K562 (cell line): ENCODE results near the gene ZDHHC20. TPM values are rescaled to one million over a fixed set of nuclear protein-coding genes. Genes with fewer than 3 reads are reported as not detected.

Experiments
- ATAC-seq: fragments of 200-7000 bp; cut with Tn5 transposase; 3 replicates; pipeline ENCODE4 v1.9.1; 2020; ENCODE audit warnings: moderate library complexity
- BruUV-seq: library from RNA; stranded (reverse); fragments of 400-500 nt; replicated peaks from 2 replicates; lab custom pipeline; 2021; lab: Mats Ljungman, UMichigan
- CTCF ChIA-PET: fragments of 300-600 bp; formaldehyde crosslinking; extraction: SDS; loops from one replicate; lab custom pipeline; 2021; ENCODE audit warnings: low intra/inter-chr PET ratio; lab: Yijun Ruan, JAX
- POLR2A ChIA-PET: fragments of 300-600, 350-650 bp; sonication (Branson Sonifier 250); formaldehyde crosslinking; extraction: SDS; loops from one replicate; lab custom pipeline; 2021; ENCODE audit warnings: antibody characterized with exemption, inconsistent platforms; lab: Yijun Ruan, JAX
- DNase-seq, 4 experiments: peaks; one replicate each; pipeline versions ENCODE4 v3.0.0 to v3.0.0-alpha.2; 2011 to 2018; ENCODE audit warnings: low spot score in 3 of 4, mixed read lengths in 3 of 4; ENCODE audit errors: extremely low read depth in 1 of 4
- FAIRE-seq: peaks from 2 replicates; lab custom pipeline; 2011; peaks lifted over from hg19 to GRCh38; lab: Jason Lieb, UNC
- H2AFZ ChIP-seq: 2 replicates; pipeline ENCODE4 v1.6.0; 2011; ENCODE audit warnings: low read depth, low read length, control low read depth, inconsistent platforms
- H3K27ac ChIP-seq: fragments of 200-600 bp; 3 replicates; pipeline ENCODE4 v1.8.0; 2011; ENCODE audit warnings: low read depth, mild to moderate bottlenecking, control low read depth, inconsistent platforms, low read length, moderate library complexity, mixed read lengths; ENCODE audit errors: extremely low read depth
- H3K27me3 ChIP-seq, 2 experiments: fragments of 300-600 bp in 1 of 2; 2 replicates in 1 of 2; 3 replicates in 1 of 2; pipeline versions ENCODE4 v1.6.0 to v1.8.0; 2011; ENCODE audit warnings: inconsistent platforms in 2 of 2, low read length in 2 of 2, mild to moderate bottlenecking in 1 of 2, mixed read lengths in 1 of 2, moderate library complexity in 1 of 2; ENCODE audit not compliant: control insufficient read depth in 2 of 2, insufficient read depth in 2 of 2
- H3K36me3 ChIP-seq: fragments of 300-600 bp; 3 replicates; pipeline ENCODE4 v1.8.0; 2011; ENCODE audit warnings: mild to moderate bottlenecking, low read length, inconsistent platforms; ENCODE audit not compliant: control insufficient read depth, insufficient read depth
- H3K4me1 ChIP-seq, 2 experiments: fragments of 200-600 bp in 1 of 2; replicated peaks in 1 of 2; 2 replicates in 1 of 2; 3 replicates in 1 of 2; pipeline versions ENCODE4 v1.5.1 to v1.8.0; 2011; ENCODE audit warnings: inconsistent platforms in 2 of 2, low read length in 2 of 2, mild to moderate bottlenecking in 1 of 2, mixed read lengths in 1 of 2, moderate library complexity in 1 of 2; ENCODE audit not compliant: control insufficient read depth in 2 of 2, insufficient read depth in 2 of 2
- H3K4me2 ChIP-seq: 2 replicates; pipeline ENCODE4 v1.6.1; 2011; ENCODE audit warnings: low read length, control low read depth, inconsistent platforms, mixed read lengths; ENCODE audit not compliant: insufficient read depth
- H3K4me3 ChIP-seq: fragments of 200-600 bp; sonication (generic), shearing (Covaris generic); 2 replicates; pipeline ENCODE4 v1.5.1; 2016; ENCODE audit warnings: control low read depth, inconsistent platforms
- H3K79me2 ChIP-seq: fragments of 200-600 bp; 3 replicates; pipeline ENCODE4 v1.8.0; 2011; ENCODE audit warnings: low read length, inconsistent platforms; ENCODE audit not compliant: control insufficient read depth, insufficient read depth
- H3K9ac ChIP-seq, 2 experiments: 2 replicates each; pipeline versions ENCODE4 v1.6.0 to v1.6.1; 2011; ENCODE audit warnings: low read depth in 2 of 2, low read length in 2 of 2, control low read depth in 1 of 2, inconsistent platforms in 1 of 2, mild to moderate bottlenecking in 1 of 2, mixed read lengths in 1 of 2; ENCODE audit not compliant: insufficient read depth in 1 of 2
- H3K9me1 ChIP-seq: one replicate; pipeline ENCODE4 v1.6.0; 2011; ENCODE audit warnings: inconsistent platforms, mild to moderate bottlenecking, low read length, moderate library complexity; ENCODE audit not compliant: control insufficient read depth, insufficient read depth
- H3K9me3 ChIP-seq: replicated peaks from 2 replicates; pipeline ENCODE4 v1.5.1; 2011; ENCODE audit warnings: low read depth, low read length, inconsistent platforms; ENCODE audit not compliant: control insufficient read depth, insufficient read depth
- H4K20me1 ChIP-seq: replicated peaks from 2 replicates; pipeline ENCODE4 v1.6.1; 2011; ENCODE audit warnings: low read length, inconsistent platforms, mixed read lengths; ENCODE audit not compliant: control insufficient read depth, insufficient read depth
- FOXJ3 ChIP-seq: sonication (generic); formaldehyde crosslinking; IDR thresholded peaks from 2 replicates; pipeline ENCODE4 v1.4.0; 2020; ENCODE audit warnings: mild to moderate bottlenecking, missing genetic modification reagents
- HDAC2 ChIP-seq: fragments of 450-650 bp; IDR thresholded peaks from 2 replicates; pipeline ENCODE4 v1.6.1; 2016; ENCODE audit warnings: mild to moderate bottlenecking
- MLLT1 ChIP-seq, 2 experiments: fragments of 450-650 bp; IDR thresholded peaks; 2 replicates each; pipeline ENCODE4 v1.6.1; 2016
- NFIX ChIP-seq: fragments of 250-450 bp; sonication (Bioruptor Pico); IDR thresholded peaks from 2 replicates; pipeline ENCODE4 v1.4.0; 2020; ENCODE audit warnings: low read depth, mild to moderate bottlenecking, moderate library complexity
- NUFIP1 ChIP-seq: fragments of 450-650 bp; IDR thresholded peaks from 2 replicates; pipeline ENCODE4 v1.6.1; 2018; ENCODE audit not compliant: partially characterized antibody
- PHF21A ChIP-seq: fragments of 450-650 bp; IDR thresholded peaks from 2 replicates; pipeline ENCODE4 v1.6.1; 2017; ENCODE audit warnings: low read depth, borderline replicate concordance
- POLR2AphosphoS2 ChIP-seq: IDR thresholded peaks from 2 replicates; pipeline ENCODE4 v1.6.1; 2012; ENCODE audit warnings: low read length, improper control_type of control experiment
- STAT5A ChIP-seq: IDR thresholded peaks from 2 replicates; pipeline ENCODE4 v1.6.1; 2012; ENCODE audit warnings: low read length, inconsistent platforms, borderline replicate concordance
- TSC22D4 ChIP-seq: fragments of 450-650 bp; IDR thresholded peaks from 2 replicates; pipeline ENCODE4 v1.6.1; 2016; ENCODE audit warnings: missing genetic modification characterization, missing biosample characterization, control low read depth
- WGBS: fragments of 100-300 bp; shearing (Covaris generic); methylation state at CpG from one replicate; pipeline ENCODE4 v1.1.6; 2016; ENCODE audit warnings: low coverage, mixed read lengths; ENCODE audit not compliant: insufficient coverage; ENCODE audit errors: missing lambda C conversion rate; 5-methylcytosine and 5-hydroxymethylcytosine counted together
- in situ Hi-C: fragments of 300-500 bp; cut with MboI; formaldehyde crosslinking; loops from 4 replicates; pipeline ENCODE4 v1.15.0; 2018; ENCODE audit warnings: inconsistent platforms, mixed read lengths
- intact Hi-C: fragments of 100-400 bp; cut with micrococcal nuclease; formaldehyde crosslinking; loops from 2 replicates; pipeline ENCODE4 v1.14.2; 2022
- polyA plus RNA-seq, 8 experiments: library from polyadenylated mRNA; depleted of rRNA in 4 of 8; stranded (reverse) in 5 of 8; unstranded in 3 of 8; fragments of >200 nt; fragmentation: Nextera tagmentation in 2 of 8; fragmentation: Illumina TruSeq in 1 of 8; extraction: Ambion mirVana in 2 of 8; extraction: Trizol in 1 of 8; gene quantifications; 2 replicates each; pipeline versions ENCODE4 v1.2.1 to v1.2.3, GENCODE V29; 2011 to 2014; ENCODE audit warnings: inconsistent platforms in 1 of 8, missing spikeins in 1 of 8
- total RNA-seq, 7 experiments: library from RNA; depleted of rRNA in 6 of 7; stranded (reverse); fragments of >200 nt in 6 of 7; fragmentation: Illumina TruSeq in 2 of 7; extraction: Trizol in 2 of 7; gene quantifications; 2 replicates each; pipeline versions ENCODE4 v1.2.1 to v1.2.3, GENCODE V29; 2011 to 2021; ENCODE audit warnings: low replicate concordance in 1 of 7
- TF ChIP-seq, protein P1 (sequence below), 2 experiments: fragments of 450-650 bp in 1 of 2; IDR thresholded peaks; 2 replicates each; pipeline ENCODE4 v1.6.1; 2011 to 2017; ENCODE audit warnings: low read depth in 2 of 2, antibody characterized with exemption in 1 of 2, borderline replicate concordance in 1 of 2, low read length in 1 of 2, mild to moderate bottlenecking in 1 of 2, mixed read lengths in 1 of 2; ENCODE audit not compliant: control insufficient read depth in 1 of 2
- TF ChIP-seq, protein P2 (sequence below): fragments of 250-450 bp; sonication (Bioruptor Pico); IDR thresholded peaks from 2 replicates; pipeline ENCODE4 v1.5.0; 2021

The ZDHHC20 gene
- total and polyA plus RNA-seq, 9 of the 15 experiments (the other 6 are each of a cell fraction or from before 2014, with no cell fraction given) = 2.7 to 20.9 (median 15.8) TPM

DNA sequence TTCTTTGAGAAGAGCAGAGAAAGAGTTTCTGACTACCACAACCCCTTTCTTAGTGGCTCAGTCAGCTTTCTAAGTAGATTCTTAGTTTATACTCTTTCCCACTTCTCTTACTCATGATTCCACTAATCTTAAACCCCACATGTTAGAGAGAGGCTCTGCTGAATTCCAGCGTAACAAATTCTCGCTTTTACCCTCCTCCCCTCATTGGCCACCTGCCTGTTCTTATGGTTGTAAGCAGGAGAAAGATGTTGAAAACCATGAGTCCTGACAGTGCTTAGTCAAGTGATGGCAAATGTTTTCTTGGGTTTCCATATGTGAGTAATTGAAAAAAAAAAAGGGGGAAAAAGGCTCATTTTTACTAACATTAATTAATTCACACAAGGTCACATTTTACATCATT is 125.9 kb downstream of the ZDHHC20 start:
- no peak overlapping the region for H3K4me2 ChIP-seq
- TF ChIP-seq POLR2AphosphoS2 (no peak), TSC22D4 (tag) (no peak), FOXJ3 (no peak), MLLT1 (IDR thresholded peaks at IDR 0.05) (no peak), STAT5A (no peak), NFIX (CRISPR knock-in tag) (no peak), HDAC2 (no peak), NUFIP1 (no peak), PHF21A (no peak)
- TF ChIP-seq, protein P1, sequence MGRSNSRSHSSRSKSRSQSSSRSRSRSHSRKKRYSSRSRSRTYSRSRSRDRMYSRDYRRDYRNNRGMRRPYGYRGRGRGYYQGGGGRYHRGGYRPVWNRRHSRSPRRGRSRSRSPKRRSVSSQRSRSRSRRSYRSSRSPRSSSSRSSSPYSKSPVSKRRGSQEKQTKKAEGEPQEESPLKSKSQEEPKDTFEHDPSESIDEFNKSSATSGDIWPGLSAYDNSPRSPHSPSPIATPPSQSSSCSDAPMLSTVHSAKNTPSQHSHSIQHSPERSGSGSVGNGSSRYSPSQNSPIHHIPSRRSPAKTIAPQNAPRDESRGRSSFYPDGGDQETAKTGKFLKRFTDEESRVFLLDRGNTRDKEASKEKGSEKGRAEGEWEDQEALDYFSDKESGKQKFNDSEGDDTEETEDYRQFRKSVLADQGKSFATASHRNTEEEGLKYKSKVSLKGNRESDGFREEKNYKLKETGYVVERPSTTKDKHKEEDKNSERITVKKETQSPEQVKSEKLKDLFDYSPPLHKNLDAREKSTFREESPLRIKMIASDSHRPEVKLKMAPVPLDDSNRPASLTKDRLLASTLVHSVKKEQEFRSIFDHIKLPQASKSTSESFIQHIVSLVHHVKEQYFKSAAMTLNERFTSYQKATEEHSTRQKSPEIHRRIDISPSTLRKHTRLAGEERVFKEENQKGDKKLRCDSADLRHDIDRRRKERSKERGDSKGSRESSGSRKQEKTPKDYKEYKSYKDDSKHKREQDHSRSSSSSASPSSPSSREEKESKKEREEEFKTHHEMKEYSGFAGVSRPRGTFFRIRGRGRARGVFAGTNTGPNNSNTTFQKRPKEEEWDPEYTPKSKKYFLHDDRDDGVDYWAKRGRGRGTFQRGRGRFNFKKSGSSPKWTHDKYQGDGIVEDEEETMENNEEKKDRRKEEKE (IDR thresholded peaks at IDR 0.05; ENCODE audit: borderline replicate concordance in 1 of 2, control insufficient read depth in 1 of 2, low read depth in 2 of 2, low read length in 1 of 2) = no peak
- TF ChIP-seq, protein P2, sequence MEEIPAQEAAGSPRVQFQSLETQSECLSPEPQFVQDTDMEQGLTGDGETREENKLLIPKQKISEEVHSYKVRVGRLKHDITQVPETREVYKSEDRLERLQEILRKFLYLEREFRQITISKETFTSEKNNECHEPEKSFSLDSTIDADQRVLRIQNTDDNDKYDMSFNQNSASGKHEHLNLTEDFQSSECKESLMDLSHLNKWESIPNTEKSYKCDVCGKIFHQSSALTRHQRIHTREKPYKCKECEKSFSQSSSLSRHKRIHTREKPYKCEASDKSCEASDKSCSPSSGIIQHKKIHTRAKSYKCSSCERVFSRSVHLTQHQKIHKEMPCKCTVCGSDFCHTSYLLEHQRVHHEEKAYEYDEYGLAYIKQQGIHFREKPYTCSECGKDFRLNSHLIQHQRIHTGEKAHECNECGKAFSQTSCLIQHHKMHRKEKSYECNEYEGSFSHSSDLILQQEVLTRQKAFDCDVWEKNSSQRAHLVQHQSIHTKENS (CRISPR knock-in tag) = no peak
- ATAC-seq (no peak), FAIRE-seq (no peak), DNase-seq (no peak)
- ChIA-PET CTCF (no interaction called here), POLR2A (no interaction called here)
- H4K20me1 ChIP-seq = no peaks in the 10 kb centered on the region
- WGBS = 0% methylated on average over 2 of the region's 2 CpGs
- no peak overlapping the region for H2AFZ ChIP-seq
- no peaks in the 10 kb centered on the region for H3K4me1 ChIP-seq
- BruUV-seq = no TSS peak
- no peaks in the 10 kb centered on the region; a peak in 1 of 5 replicates for H3K27me3 ChIP-seq
- in situ Hi-C loops = no loop called here
- intact Hi-C loops = no loop called here
- H3K36me3 ChIP-seq = no peaks in the 10 kb centered on the region
- H3K9ac ChIP-seq = no peak overlapping the region
- no peaks in the 10 kb centered on the region for H3K9me1 ChIP-seq
- no peaks in the 10 kb centered on the region for H3K79me2 ChIP-seq
- no peak overlapping the region for H3K27ac ChIP-seq
- H3K4me3 ChIP-seq = no peak overlapping the region
- H3K9me3 ChIP-seq = no peaks in the 10 kb centered on the region
